K562 (cell line): ENCODE measurements around the gene PPCDC. TPM values are rescaled to one million over a fixed set of nuclear protein-coding genes. Genes with fewer than 3 reads are reported as not detected.

ENCODE experiments used
- E2F8 ChIP-seq: fragments of 450-650 bp; IDR thresholded peaks from 2 replicates; pipeline ENCODE4 v1.7.1; 2018; ENCODE audit warnings: mild to moderate bottlenecking, low read depth; ENCODE audit not compliant: partially characterized antibody
- EHMT2 ChIP-seq: fragments of 450-650 bp; IDR thresholded peaks from 2 replicates; pipeline ENCODE4 v1.6.1; 2018; ENCODE audit warnings: antibody characterized with exemption
- KDM4B ChIP-seq, 2 experiments: fragments of 450-650 bp in 1 of 2; sonication (generic) in 1 of 2; IDR thresholded peaks; 2 replicates each; pipeline ENCODE4 v1.6.1; 2016 to 2017; ENCODE audit warnings: borderline replicate concordance in 2 of 2, antibody characterized with exemption in 1 of 2, low read depth in 1 of 2, mild to moderate bottlenecking in 1 of 2
- NFXL1 ChIP-seq: fragments of 450-650 bp; formaldehyde crosslinking; IDR thresholded peaks from 2 replicates; pipeline ENCODE4 v1.4.0; 2021; ENCODE audit warnings: mild to moderate bottlenecking
- RREB1 ChIP-seq: fragments of 250-450 bp; sonication (Bioruptor Pico); IDR thresholded peaks from 2 replicates; pipeline ENCODE4 v1.4.0; 2020
- TAF9B ChIP-seq: fragments of 450-650 bp; IDR thresholded peaks from 2 replicates; pipeline ENCODE4 v1.6.1; 2018; ENCODE audit warnings: mild to moderate bottlenecking; ENCODE audit not compliant: partially characterized antibody
- TRIM28 ChIP-seq: fragments of 450-650 bp; IDR thresholded peaks from 2 replicates; pipeline ENCODE4 v1.6.1; 2017
- ZNF174 ChIP-seq: fragments of 250-450 bp; sonication (Bioruptor Pico); IDR thresholded peaks from 2 replicates; pipeline ENCODE4 v1.4.0; 2020; ENCODE audit warnings: mild to moderate bottlenecking
- ZNF318 ChIP-seq, 2 experiments: fragments of 450-650 bp; IDR thresholded peaks; 2 replicates each; pipeline ENCODE4 v1.6.1; 2016; ENCODE audit warnings: mild to moderate bottlenecking in 2 of 2, borderline replicate concordance in 1 of 2, low read depth in 1 of 2, moderate library complexity in 1 of 2
- ZNF408 ChIP-seq: fragments of 250-450 bp; sonication (Bioruptor Pico); IDR thresholded peaks from 2 replicates; pipeline ENCODE4 v1.4.0; 2020; ENCODE audit warnings: low read depth, mild to moderate bottlenecking, moderate library complexity
- polyA plus RNA-seq, 8 experiments: library from polyadenylated mRNA; depleted of rRNA in 4 of 8; stranded (reverse) in 5 of 8; unstranded in 3 of 8; fragments of >200 nt; fragmentation: Nextera tagmentation in 2 of 8; fragmentation: Illumina TruSeq in 1 of 8; extraction: Ambion mirVana in 2 of 8; extraction: Trizol in 1 of 8; gene quantifications; 2 replicates each; pipeline versions ENCODE4 v1.2.1 to v1.2.3, GENCODE V29; 2011 to 2014; ENCODE audit warnings: inconsistent platforms in 1 of 8, missing spikeins in 1 of 8
- total RNA-seq, 7 experiments: library from RNA; depleted of rRNA in 6 of 7; stranded (reverse); fragments of >200 nt in 6 of 7; fragmentation: Illumina TruSeq in 2 of 7; extraction: Trizol in 2 of 7; gene quantifications; 2 replicates each; pipeline versions ENCODE4 v1.2.1 to v1.2.3, GENCODE V29; 2011 to 2021; ENCODE audit warnings: low replicate concordance in 1 of 7

Gene PPCDC
- total and polyA plus RNA-seq, 9 of the 15 experiments (the other 6 are each of a cell fraction or from before 2014, with no cell fraction given): 10.9 to 53.6 (median 16.7) TPM

GRCh38 chr15:75042730-75043508, 19.5 kb downstream of the PPCDC start (continued):
- TF ChIP-seq RREB1 (CRISPR knock-in tag) (no peak), TAF9B (no peak), ZNF318 (IDR thresholded peaks at IDR 0.05; ENCODE audit: borderline replicate concordance in 1 of 2, low read depth in 1 of 2) (no peak; a peak in 1 of 4 replicates), ZNF174 (CRISPR knock-in tag) (no peak), TRIM28 (no peak), E2F8 (no peak), EHMT2 (no peak), NFXL1 (CRISPR knock-in tag) (no peak), KDM4B (IDR thresholded peaks at IDR 0.05; ENCODE audit: borderline replicate concordance in 2 of 2, low read depth in 1 of 2) (no peak; a peak in 1 of 4 replicates), ZNF408 (no peak)
